ENCODE results near the gene ULK4.
"Not testable (repeated sequence)": the region's sequence is repeated elsewhere in the genome, so short reads cannot be mapped to it uniquely, and the experiment has no call there.

The ULK4 gene

GRCh38 chr3:41502023-41502422, 459.9 kb downstream of the ULK4 start:
- no peak for DNase-seq (ENCODE audit: low read depth)

- no peak for DNase-seq (ENCODE audit: low read depth)
Observed at GRCh38 chr3:41498847-41499246, 463.1 kb downstream of the ULK4 start.

- no peak for DNase-seq (ENCODE audit: low read depth)
Observed at GRCh38 chr3:41490360-41490759, 471.5 kb downstream of the ULK4 start.

- no peak for DNase-seq (ENCODE audit: low read depth)
Observed at GRCh38 chr3:41489231-41489630, 472.7 kb downstream of the ULK4 start.

DNA sequence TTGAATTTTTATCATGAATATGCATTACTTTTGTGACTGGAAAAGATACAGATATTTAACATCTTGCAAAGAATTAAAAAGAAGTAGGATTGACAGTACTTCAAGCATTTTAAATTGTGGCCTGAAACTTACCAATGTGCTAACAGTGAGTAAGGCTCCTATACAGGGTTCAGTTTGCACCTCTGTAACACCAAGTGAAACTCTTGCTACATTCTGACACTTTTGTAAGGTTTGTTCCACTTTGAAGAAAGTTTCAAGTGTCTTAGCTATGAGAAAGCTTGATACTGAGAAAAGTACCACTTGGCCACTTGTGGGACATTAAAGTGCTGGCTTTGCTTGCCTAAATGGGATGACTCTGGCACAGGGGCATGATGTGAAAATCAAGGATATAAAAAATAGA, 473.4 kb downstream of the ULK4 start:
- DNase-seq (ENCODE audit: low read depth) = no peak

DNA sequence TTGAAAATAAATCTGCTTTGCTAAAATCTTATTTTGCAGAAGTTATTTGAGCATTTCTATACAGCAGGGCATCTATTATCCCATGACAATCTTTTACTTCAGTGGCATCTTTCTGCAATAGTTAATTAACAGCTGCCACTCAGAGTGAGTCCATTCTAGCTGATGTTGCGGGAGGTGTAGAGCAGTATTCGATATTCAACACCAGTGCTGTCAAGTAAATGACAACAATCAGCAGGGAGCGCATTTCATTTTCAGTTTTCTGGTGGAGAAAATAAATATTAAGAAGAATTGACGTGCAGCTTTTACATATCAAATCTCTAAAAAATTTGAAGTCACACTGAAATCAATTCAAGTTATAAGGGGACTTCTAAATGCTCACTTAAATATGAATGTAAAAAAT, 476.4 kb downstream of the ULK4 start:
- no peak for DNase-seq (ENCODE audit: low read depth)

DNA sequence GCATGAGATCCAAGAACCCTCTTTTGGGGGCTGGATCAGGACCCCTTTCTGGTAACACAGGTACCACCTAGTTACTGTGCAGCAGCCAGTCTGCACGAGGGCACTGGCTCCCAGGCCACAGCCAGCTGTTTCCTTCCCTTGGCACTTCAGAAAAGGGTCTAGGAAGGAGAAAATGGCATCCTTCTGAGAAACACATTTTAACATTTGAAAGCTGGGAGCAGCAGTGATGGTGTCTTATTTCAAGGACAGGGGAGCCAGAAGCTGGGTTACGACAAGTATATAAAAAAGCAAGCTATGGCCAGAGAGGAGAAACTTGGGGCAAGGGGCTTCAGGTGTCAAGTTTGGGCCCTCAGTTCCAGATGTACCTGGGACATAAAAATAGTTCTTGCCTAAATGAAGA, 479.8 kb downstream of the ULK4 start:
- no peak for DNase-seq (ENCODE audit: low read depth)

DNA sequence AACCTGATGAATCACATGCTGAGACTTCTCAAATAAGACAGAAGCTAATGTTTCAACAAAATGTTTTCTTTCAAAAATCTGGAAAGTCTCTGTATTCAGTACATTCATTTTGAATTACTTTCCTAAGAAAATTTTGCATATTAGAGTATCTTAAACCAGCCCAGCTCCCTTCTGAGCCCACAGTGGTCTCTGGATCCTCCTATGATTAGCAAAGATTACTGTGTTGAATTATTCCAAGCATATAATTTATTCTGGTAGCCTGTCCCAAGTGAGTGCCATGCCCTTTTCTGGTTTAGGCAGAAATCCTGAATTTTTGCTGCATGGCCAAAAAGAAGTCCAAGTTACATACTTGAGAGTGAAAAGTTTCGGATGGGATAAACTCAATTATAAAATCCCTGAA, 483.6 kb downstream of the ULK4 start:
- no peak for DNase-seq (ENCODE audit: low read depth)

- DNase-seq (ENCODE audit: low read depth) = no peak
Observed at GRCh38 chr3:41477399-41478014, 484.4 kb downstream of the ULK4 start.

- no peak for DNase-seq (ENCODE audit: low read depth)
Observed at GRCh38 chr3:41469083-41469482, 492.8 kb downstream of the ULK4 start.

- no peak for DNase-seq (ENCODE audit: low read depth)
Observed at GRCh38 chr3:41467481-41467880, 494.4 kb downstream of the ULK4 start.

GRCh38 chr3:41464858-41465257, 497.0 kb downstream of the ULK4 start:
- no peak for DNase-seq (ENCODE audit: low read depth)

- DNase-seq (ENCODE audit: low read depth) = no peak
Observed at GRCh38 chr3:41464401-41464800, 497.5 kb downstream of the ULK4 start.

DNA sequence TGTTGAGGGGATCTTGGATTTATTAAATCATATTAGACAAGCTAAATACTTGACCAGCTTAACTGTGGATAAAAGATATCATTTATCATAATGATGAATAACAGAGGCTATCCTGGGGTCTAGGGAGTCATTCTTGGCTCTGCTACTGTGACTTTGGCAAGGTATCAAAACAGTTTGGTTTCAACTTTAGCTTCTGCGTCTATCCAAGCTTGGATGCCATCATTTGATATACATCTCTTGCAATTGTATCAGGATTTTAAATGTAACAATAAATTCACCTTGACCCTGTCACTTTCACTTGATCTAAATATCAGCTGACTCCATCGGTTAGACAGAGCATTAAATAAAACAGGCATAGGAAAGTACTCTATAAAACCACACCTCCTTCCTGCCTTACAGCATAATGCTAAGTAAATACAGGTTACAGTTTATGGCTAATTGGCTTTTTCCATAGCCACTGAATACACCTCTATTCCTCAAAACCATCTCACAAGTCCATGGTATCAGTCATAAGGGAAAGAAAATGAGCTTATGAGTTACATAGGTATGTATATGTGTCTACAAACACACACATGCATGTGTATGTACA, 499.7 kb downstream of the ULK4 start:
- DNase-seq (ENCODE audit: low read depth) = no peak

GRCh38 chr3:41460736-41461135, 501.2 kb downstream of the ULK4 start:
- DNase-seq (ENCODE audit: low read depth) = no peak

DNA sequence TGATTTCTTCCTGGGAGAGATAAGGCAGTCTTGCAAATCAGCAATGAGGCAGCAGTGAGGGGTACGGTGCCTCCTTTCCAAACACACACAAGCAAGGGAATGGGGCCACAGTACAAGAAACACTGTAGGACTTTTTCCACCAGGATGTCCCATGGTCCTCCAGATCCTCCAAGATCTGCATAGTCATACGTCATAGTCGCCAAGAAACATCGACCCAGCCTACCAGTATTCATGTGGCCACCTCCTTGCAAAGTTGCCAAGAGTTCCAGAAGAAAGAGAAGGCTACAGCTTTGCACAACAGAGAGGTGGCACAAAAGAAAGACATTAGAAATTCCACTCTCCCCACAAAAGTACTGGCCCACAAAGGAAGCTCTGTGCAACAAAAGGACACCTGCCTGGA, 504.7 kb downstream of the ULK4 start:
- no peak for DNase-seq (ENCODE audit: low read depth)

DNA sequence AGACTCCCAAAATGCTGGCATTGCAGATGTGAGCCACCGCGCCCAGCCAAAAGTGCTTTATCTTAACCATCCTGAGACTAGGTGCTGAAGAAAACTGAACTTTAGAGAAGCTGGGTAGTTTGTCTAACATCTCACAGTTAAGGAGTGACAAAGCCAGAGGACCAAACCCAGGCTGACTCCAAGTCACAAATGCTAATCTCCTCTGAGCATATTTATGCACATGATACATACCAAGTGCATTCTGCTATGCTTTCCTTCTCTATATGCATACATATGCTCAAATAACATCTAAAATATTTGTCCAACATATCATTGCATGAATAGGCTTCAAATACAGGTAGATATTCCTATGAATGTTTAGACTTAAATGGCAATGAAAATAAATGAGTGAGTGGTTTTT, 505.7 kb downstream of the ULK4 start:
- DNase-seq (ENCODE audit: low read depth) = no peak

DNA sequence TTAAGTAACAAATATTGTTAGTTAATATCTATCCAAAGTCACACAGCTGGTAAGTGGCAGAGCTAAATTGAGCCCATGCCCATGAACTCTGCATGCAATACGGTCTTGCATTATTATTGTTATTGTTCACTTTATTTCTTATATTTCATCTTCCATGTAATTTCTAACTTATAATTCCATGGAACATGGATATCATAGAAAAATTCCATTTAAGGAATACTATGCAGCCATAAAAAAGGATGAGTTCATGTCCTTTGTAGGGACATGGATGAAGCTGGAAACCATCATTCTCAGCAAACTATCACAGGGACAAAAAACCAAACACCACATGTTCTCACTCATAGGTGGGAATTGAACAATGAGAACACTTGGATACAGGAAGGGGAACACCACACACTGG, 508.3 kb downstream of the ULK4 start:
- not testable (repeated sequence) for DNase-seq (ENCODE audit: low read depth)

GRCh38 chr3:41450416-41451231, 511.3 kb downstream of the ULK4 start:
- DNase-seq (ENCODE audit: low read depth) = no peak

GRCh38 chr3:41448396-41448795, 513.5 kb downstream of the ULK4 start:
- DNase-seq (ENCODE audit: low read depth) = no peak

- no peak for DNase-seq (ENCODE audit: low read depth)
Observed at GRCh38 chr3:41447701-41448100, 514.2 kb downstream of the ULK4 start.

- DNase-seq (ENCODE audit: low read depth) = not testable (repeated sequence)
Observed at GRCh38 chr3:41446316-41446715, 515.6 kb downstream of the ULK4 start.

- no peak for DNase-seq (ENCODE audit: low read depth)
Observed at GRCh38 chr3:41441568-41441967, 520.3 kb downstream of the ULK4 start.
